ENCODE data around the gene TLCD2. TPM values are rescaled to one million over a fixed set of nuclear protein-coding genes. Genes with fewer than 3 reads are reported as not detected.

The TLCD2 gene
- total and polyA plus RNA-seq, 2 of the 13 experiments (the other 11 are each of a cell fraction or from before 2014, with no cell fraction given) = 0.90 to 1.1 TPM

DNA sequence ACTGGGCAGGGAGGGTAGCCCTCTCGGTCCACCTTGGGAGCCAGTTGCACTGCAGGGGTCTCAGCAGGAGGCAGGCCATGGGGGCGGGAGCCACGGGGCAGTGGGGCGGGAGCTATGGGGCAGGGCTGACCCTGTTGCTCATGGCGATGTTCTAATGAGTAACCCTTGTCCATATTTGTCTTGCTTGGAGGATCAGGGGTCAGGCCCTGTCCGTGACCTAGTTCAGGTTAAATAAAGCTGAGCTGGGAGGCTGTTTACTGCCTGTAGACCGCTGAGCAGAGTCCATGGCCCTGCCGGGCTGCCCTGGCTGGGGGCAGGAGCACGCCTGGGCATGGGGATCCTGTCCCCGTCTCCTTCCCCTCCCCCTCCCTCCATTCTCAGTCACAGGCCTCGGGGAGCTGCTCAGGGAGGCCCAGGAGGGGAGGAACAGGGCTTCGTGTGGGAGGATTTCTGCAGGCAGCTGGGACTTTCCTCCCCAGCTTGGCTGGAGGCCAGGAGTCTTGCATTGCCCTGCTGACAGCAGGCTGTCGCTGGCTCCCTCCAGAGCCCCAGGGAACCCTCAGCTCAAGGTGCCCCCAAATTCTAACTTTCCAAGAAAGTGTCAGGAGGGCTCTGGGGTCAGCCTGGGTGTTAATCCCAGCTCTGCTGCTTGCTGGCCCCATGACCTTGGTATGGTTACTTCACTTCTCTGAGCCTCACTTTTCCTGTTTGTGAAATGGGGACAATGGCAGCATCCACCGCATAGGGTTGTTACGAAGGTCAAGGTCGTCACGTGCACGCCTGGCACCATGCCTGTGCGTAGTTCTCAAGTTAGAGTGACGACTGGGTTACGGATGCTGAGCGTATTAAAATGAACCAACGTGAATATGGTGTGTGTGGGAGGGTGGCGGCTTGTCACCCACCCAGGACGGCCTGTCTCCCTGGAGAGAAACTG lies 26.4 kb upstream of the TLCD2 start (continued):
- TF ChIP-seq FOXM1 (CRISPR knock-in tag; IDR thresholded peaks at IDR 0.05) (no peak; the same call in 1 of the 2 replicates), ZBTB7B (CRISPR knock-in tag; IDR thresholded peaks at IDR 0.05) (peak; percentile 96), SP2 (CRISPR knock-in tag; IDR thresholded peaks at IDR 0.05) (0 out of 2 replicates have a peak, but pooled peaks have one; percentile 18), ONECUT2 (CRISPR knock-in tag; IDR thresholded peaks at IDR 0.05) (0 out of 2 replicates have a peak, but pooled peaks have one; percentile 17), STAT5B (CRISPR knock-in tag; IDR thresholded peaks at IDR 0.05) (0 out of 2 replicates have a peak, but pooled peaks have one; percentile 37), ZNF292 (CRISPR knock-in tag; IDR thresholded peaks at IDR 0.05; ENCODE audit: borderline replicate concordance, low read depth) (peak; percentile 92; the same call in 1 of the 2 replicates), MTA3 (CRISPR knock-in tag; IDR thresholded peaks at IDR 0.05) (no peak), ZNF644 (CRISPR knock-in tag; IDR thresholded peaks at IDR 0.05; ENCODE audit: low read depth) (0 out of 2 replicates have a peak, but pooled peaks have one; percentile 2), ZNF446 (CRISPR knock-in tag; IDR thresholded peaks at IDR 0.05) (no peak), SOX6 (IDR thresholded peaks at IDR 0.05) (no peak), SOX6 (CRISPR knock-in tag; IDR thresholded peaks at IDR 0.05) (peak; percentile 95), ZIK1 (CRISPR knock-in tag; IDR thresholded peaks at IDR 0.05; ENCODE audit: borderline replicate concordance, low read depth) (no peak), ZNF564 (CRISPR knock-in tag; IDR thresholded peaks at IDR 0.05) (peak; percentile 63; the same call in 1 of the 2 replicates), IRX3 (CRISPR knock-in tag; IDR thresholded peaks at IDR 0.05; ENCODE audit: borderline replicate concordance, low read depth) (0 out of 2 replicates have a peak, but pooled peaks have one; percentile 21), ZFP62 (CRISPR knock-in tag; IDR thresholded peaks at IDR 0.05) (no peak), GATA4 (IDR thresholded peaks at IDR 0.05; ENCODE audit: borderline replicate concordance, low read depth) (peak; percentile 83; the same call in 1 of the 2 replicates), SMARCC2 (IDR thresholded peaks at IDR 0.05) (no peak), ZSCAN22 (CRISPR knock-in tag; IDR thresholded peaks at IDR 0.05) (no peak)
- TF ChIP-seq, protein P1, sequence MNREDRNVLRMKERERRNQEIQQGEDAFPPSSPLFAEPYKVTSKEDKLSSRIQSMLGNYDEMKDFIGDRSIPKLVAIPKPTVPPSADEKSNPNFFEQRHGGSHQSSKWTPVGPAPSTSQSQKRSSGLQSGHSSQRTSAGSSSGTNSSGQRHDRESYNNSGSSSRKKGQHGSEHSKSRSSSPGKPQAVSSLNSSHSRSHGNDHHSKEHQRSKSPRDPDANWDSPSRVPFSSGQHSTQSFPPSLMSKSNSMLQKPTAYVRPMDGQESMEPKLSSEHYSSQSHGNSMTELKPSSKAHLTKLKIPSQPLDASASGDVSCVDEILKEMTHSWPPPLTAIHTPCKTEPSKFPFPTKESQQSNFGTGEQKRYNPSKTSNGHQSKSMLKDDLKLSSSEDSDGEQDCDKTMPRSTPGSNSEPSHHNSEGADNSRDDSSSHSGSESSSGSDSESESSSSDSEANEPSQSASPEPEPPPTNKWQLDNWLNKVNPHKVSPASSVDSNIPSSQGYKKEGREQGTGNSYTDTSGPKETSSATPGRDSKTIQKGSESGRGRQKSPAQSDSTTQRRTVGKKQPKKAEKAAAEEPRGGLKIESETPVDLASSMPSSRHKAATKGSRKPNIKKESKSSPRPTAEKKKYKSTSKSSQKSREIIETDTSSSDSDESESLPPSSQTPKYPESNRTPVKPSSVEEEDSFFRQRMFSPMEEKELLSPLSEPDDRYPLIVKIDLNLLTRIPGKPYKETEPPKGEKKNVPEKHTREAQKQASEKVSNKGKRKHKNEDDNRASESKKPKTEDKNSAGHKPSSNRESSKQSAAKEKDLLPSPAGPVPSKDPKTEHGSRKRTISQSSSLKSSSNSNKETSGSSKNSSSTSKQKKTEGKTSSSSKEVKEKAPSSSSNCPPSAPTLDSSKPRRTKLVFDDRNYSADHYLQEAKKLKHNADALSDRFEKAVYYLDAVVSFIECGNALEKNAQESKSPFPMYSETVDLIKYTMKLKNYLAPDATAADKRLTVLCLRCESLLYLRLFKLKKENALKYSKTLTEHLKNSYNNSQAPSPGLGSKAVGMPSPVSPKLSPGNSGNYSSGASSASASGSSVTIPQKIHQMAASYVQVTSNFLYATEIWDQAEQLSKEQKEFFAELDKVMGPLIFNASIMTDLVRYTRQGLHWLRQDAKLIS (CRISPR knock-in tag; IDR thresholded peaks at IDR 0.05) = no peak
- TF ChIP-seq, protein P2, sequence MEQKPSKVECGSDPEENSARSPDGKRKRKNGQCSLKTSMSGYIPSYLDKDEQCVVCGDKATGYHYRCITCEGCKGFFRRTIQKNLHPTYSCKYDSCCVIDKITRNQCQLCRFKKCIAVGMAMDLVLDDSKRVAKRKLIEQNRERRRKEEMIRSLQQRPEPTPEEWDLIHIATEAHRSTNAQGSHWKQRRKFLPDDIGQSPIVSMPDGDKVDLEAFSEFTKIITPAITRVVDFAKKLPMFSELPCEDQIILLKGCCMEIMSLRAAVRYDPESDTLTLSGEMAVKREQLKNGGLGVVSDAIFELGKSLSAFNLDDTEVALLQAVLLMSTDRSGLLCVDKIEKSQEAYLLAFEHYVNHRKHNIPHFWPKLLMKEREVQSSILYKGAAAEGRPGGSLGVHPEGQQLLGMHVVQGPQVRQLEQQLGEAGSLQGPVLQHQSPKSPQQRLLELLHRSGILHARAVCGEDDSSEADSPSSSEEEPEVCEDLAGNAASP (CRISPR knock-in tag; IDR thresholded peaks at IDR 0.05; ENCODE audit: borderline replicate concordance) = peak; percentile 97
- TF ChIP-seq, protein P3, sequence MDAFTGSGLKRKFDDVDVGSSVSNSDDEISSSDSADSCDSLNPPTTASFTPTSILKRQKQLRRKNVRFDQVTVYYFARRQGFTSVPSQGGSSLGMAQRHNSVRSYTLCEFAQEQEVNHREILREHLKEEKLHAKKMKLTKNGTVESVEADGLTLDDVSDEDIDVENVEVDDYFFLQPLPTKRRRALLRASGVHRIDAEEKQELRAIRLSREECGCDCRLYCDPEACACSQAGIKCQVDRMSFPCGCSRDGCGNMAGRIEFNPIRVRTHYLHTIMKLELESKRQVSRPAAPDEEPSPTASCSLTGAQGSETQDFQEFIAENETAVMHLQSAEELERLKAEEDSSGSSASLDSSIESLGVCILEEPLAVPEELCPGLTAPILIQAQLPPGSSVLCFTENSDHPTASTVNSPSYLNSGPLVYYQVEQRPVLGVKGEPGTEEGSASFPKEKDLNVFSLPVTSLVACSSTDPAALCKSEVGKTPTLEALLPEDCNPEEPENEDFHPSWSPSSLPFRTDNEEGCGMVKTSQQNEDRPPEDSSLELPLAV (CRISPR knock-in tag; conservative IDR thresholded peaks at IDR 0.05; ENCODE audit: low read depth) = no peak
- TF ChIP-seq, protein P4, sequence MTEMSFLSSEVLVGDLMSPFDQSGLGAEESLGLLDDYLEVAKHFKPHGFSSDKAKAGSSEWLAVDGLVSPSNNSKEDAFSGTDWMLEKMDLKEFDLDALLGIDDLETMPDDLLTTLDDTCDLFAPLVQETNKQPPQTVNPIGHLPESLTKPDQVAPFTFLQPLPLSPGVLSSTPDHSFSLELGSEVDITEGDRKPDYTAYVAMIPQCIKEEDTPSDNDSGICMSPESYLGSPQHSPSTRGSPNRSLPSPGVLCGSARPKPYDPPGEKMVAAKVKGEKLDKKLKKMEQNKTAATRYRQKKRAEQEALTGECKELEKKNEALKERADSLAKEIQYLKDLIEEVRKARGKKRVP (CRISPR knock-in tag; IDR thresholded peaks at IDR 0.05) = peak in 1 of 2 experiments; percentile 57; a peak in 2 of 4 replicates

Measured in HepG2 (cell line).